Tongue (tissue), 2 donors: ENCODE results near the gene BEST4. TPM values are rescaled to one million over a fixed set of nuclear protein-coding genes. Genes with fewer than 3 reads are reported as not detected.
A peak's percentile ranks its signal among the peaks of the same experiment; 100 is the strongest.
"Not testable (repeated sequence)": the region's sequence is repeated elsewhere in the genome, so short reads cannot be mapped to it uniquely, and the experiment has no call there.

Source experiments
- DNase-seq: peaks from one replicate; pipeline ENCODE4 v3.0.0-alpha.2; 2015
- total RNA-seq: library from RNA; depleted of rRNA; stranded (reverse); fragments of >200 nt; gene quantifications from one replicate; pipeline ENCODE4 v1.2.3, GENCODE V29; 2014

The BEST4 gene
- 0.21 TPM for total RNA-seq

GRCh38 chr1:44788120-44788860 lies at the start of gene BEST4:
BEST4 (minus strand) TSS chr1:44788170; CDS start chr1:44787705, 465 bp downstream.
- DNase-seq: no peak

GRCh38 chr1:44835738-44836675 lies 48.0 kb upstream of the BEST4 start:
- DNase-seq: peak; percentile 90

DNA sequence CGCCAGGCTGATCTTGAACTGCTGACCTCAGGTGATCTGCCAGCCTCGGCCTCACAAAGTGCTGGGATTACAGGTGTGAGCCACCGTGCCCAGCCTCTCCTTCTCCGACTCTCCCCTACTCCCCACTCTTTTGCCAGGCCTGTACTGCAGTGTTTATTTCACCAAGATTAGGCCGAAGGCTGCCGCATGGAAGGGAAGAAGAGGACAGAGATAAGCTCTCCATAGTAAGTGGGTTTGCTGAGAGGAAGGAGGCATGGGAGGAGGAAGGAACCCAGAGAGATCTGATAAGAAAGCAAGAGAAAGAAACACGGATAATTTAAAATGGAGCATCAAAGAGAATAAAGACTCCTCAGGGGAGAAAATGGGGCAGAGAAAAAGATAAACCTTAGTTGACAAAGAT lies 46.4 kb upstream of the BEST4 start:
- no peak for DNase-seq

DNA sequence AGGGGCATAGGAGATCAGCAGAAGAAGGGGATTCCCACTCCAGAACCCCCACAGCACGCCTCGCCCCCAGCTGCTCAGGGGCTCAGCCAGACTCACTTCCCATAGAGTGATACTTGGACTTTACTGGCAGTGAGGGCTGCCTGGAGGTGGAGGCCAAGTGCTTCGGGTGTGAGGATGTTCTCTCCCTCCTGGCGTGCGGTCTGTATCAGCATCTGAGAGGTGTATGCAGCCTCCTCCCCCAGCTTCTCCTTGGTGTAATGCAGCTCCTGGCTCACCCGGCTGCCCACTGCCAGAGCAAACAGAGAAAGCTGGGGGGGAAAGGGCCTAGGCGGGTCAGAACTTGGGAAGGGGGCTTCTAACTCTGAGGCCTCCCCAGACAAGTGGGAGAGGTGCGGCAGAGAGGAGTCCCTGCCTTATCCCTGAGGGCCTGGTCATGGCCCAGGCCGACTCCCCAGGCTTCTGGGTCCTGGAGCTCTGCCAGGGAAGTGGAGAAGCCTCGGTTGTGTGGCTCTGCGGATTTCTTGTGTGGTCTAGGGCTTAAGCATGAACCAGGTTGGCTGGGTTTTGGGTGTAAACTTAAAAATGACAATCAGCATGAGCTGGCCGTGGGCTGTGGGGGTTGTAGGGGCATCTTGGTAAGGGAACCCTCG lies 44.2 kb upstream of the BEST4 start:
- DNase-seq: no peak

GRCh38 chr1:44831516-44831915 lies 43.5 kb upstream of the BEST4 start:
- no peak for DNase-seq

- DNase-seq: no peak
Observed at GRCh38 chr1:44830900-44831304, 42.9 kb upstream of the BEST4 start.

DNA sequence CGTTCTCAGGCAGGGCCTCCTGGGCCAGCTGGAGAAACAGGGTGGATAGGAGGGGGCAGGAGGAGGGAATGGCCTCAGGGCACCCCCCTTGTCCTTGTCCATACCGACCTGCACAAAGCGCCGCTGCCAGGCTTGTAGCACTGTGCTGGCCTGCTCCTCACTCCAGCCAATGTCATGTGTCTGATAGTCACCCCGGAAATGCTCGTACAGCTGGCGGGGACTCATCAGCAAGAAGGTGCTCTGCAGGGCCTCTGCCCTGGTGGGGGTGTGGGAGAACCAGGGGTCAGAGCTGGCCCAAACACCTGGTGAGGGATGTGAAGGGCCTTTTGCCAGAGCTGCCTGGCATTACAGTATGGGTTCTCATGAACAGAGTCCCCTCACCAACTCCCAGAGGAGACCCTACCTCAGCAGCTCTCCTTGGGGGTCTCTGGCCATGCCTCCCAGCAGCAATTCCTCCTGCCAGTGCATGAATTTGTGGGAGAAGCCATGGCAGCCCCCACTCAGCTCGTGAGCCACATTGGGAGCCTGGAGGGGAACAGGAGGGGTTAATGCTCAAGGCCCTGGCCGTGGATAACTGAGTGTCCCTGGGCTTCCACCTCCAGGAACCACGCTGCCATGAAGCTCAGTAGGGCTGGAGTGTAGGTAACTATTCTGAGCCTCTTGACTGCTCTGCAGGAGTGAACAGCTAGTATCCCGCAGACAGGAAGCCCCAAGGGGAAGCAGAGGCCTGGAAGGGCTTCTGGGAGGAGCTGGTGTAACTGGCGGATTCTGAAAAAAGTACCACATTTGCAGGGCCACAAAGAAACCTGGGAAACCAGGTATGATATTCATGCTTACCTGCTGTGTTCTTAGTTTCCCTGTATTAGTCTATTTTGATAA lies 41.8 kb upstream of the BEST4 start:
- DNase-seq: no peak

DNA sequence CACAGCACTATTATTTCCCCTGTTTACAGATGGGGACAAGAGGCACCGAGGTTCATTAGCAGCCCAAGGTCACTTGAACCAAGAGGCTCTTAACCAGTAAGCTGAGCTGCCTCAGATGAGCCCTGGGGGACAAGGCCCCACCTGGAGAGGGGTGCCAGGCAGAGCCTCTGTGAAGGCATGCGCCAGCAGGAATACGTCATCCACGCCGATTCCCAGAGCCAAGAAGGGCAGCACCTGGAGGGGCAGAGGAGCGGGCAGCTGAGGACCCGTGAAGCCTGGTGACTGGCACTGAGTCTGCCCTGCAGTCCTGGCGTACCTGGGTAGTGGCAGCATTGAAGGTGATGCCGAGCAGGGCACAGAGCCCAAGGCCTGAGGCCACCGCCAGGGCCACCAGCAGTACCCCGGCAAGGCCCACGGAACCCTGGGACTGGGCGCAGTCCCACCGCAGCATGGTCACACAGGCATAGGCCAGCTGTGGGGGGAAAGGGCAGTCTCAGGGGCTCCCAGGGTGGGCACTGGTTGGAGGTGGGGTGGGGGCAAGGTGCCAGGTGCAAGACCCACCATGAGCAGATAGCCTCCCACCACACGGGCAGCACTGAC lies 41.0 kb upstream of the BEST4 start:
- DNase-seq: no peak

DNA sequence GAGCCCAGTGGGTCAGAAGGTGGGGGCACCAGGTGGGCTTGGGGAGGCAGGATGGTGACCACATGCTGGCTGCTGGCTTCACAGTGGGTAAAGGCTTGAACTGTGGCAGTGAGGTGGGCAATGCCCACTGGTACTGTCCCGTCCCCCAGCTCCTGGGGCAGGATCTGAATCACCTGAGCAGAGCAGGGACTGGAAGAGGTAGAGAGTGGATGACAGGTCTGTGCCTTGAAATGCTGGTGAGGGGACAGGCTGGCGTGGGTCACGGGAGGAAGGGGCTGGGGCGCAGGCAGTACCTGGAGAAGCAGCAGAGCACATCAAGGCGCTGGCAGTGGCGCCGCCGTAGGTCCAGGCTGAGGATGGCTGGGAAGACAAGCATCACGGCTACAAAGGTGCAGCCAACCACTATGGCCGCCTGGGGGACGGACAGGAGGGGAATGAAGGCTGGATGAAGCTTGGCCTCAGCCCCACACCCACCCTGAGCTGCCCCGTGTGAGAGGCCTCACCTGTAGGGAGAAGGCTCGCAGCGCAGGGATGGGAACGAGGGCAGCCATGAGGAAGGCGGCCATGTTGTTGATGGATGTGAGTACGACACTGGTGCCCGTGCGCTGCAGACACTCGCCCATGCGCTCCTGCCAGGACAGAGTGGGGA lies 40.2 kb upstream of the BEST4 start:
- DNase-seq: no peak

DNA sequence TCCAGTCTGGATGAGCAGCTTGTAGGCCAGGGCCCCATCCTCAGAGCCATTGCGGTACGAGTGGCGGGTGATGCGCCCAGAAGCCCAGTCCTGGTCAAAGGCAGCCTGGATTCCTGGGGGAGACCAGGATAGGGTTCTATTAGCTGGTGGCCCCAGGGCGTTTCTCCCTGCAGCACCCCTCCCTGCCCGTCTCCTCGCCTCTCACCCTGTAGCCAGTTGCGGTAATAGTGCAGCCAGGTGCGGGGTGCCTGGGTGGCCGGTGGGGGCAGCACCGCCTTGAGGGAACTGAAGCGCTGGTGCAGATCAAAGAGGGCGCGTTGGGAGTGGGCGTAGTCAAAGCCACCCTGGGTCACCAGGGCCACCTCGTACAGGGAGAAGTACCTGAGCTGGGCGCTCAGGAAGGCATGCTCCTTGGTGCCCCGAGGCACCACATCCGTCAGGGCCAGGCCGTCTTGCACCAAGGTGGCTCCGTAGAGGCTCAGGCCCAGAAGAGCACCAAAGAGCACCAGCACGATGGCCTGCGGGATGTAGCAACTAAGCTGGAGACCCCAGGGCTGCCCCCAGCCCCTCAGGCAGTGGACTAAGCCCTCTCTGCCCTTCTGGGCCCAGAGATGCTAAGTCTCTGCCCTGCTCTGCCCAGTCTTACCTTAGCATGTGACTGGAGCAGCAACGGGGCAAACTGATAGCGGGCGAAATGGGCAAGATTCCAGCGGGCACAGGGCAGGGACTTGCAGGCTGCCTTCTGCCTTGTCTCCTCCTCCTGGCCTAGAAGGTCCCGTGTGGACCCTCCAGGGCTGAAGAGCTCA lies 39.4 kb upstream of the BEST4 start:
- no peak for DNase-seq

DNA sequence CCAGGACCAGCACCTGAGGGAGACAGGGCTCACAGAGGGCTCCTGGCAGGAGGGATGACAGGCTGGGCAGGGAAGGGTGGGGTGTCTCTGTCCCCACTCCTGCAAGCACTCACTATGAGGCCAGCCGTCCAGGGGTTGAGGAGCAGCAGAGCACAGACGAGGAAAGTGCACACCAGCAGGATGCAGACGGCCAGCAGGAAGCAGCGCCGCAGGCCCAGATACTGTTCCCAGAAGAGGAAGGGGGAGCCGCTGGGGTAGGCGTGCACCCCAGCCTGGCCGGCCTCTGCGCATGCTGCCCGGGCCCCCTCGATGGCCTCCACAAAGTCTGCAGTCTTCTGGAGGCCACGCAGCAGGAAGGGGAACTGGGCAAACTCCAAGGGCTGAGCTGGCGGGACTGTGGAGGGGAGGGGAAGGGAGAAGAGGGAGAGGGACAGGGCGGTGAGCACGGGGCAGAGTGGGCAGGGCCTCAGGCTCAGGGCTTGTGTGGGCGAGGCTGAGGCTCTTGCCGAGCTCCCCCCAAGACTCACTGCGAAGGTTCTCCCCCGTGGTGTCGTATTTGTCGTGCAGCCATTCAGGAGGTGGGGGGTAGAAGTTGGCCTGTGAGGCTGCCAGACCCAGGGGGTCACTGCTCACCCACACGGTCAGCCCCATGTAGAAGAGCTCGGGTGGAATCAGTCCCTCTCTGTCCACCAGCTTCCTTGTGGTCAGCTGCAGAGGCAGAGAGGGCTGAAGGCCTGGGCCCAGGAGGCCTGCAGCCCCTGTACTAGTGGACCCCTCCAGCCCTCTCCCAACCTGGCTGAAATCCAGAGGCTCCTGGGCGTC lies 38.6 kb upstream of the BEST4 start:
- DNase-seq: no peak

DNA sequence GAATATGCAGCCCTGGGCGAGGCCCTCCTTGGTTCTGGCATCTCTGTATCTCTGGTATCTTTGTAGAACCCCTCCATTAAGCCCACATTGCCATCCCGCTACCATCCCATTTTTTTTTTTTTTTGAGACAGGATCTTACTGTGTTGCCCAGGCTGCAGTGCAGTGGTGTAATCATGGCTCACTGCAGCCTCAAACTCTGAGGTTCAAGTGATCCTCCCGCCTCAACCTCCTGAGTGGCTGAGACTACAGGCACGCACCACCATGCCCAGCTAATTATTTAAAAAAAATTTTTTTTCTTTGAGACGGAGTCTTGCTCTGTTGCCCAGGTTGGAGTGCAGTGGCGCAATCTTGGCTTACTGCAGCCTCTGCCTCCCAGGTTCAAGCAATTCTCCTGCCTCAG lies 36.4 kb upstream of the BEST4 start:
- DNase-seq: not testable (repeated sequence)

GRCh38 chr1:44822981-44823451 lies 35.0 kb upstream of the BEST4 start:
- no peak for DNase-seq

DNA sequence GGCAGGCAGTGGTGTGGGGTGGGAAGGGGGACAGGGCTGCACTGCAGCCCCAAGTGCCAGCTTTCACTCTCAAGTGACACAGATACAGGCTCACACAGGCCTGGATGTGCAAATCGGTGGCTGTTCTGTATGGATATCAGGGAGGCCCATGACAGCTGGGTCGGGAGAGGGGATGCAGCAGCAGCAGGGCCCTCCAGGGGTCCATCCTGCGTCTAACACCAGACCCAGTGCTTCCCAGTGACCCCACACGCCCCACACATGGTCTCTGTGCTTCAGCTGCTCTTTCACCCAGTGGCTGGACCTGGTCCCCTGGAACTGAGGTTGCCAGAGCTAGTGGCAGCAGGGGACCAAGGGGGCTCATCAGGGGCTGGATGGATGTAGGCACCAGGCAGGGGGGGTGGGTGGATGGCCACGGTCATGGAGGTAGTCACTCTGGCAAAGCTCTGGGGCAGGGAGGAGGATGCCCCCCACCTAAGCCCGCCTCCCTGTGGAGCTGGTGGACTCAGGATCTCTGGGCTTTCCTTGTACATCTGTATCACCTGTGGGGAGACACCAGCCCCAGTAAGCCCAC lies 34.2 kb upstream of the BEST4 start:
- DNase-seq: no peak

DNA sequence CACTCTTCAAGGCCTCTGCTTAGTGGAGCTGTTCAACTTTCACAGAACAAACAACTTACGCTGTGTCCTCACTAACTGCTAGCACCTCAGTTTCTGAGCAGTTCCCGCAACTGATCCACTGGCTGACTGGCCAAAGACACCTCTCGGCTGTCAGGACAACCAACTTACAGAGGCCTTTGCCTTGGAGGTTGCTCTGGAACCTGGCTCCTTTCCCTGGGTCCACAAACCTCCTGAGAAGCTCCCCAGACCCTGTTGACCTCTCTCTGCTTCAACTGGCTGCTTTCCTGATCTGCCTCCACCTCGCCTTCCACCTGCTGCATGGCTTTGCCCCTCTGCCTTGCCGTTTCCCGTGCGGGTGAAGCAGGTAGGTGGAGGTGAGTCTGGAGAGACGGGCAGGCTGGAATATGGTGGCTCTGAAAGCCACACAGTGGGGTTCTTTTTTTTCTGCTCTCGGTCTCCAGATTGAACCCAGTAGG lies 33.3 kb upstream of the BEST4 start:
- DNase-seq: no peak

DNA sequence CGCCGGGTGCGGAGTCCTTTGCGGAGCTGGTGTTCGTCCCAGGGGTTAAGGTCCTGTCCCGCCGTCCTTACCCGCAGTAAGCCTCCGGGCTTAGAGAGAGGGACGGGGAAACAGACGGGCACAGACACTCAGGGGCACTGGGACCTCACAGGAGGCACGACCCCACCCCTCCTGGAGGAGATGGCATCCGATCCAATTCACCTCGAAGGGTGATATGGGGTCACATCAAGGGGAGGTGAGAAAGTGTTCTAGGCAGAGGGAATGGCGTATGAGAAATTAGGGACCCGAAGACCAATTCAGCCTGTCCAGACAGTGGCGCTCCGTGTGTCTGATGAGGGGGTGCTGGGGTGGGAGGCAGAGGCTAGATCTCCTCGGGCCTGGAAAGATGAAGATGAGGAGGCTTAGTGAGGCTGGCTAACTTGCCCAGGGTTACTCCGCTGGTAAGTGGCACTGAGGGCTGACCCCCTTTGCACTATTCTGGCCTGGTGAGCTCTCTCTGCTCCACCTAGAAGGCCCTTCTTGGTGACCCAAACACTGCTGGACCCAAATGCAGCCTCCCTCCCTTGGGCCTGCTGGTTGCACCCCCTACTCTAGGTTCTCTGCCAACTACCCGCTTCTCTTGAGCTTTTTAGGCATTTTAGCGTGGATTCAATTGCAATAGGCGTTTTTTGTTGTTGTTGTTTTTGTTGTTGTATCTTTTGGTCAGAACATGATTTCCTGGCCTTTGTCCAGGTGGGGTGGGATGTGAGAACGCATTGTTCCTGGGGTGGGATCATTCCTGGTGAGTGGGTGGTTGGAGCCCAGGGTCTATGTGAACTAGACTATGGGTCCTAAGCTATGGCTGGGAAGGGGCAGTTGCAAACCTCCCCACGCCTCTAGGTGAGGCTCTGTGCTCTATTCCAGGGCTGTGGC lies 32.6 kb upstream of the BEST4 start:
- no peak for DNase-seq

- DNase-seq: peak; percentile 92
Observed at GRCh38 chr1:44819608-44820327, 31.8 kb upstream of the BEST4 start.
